NOMO-1 (cell line): ENCODE results near the gene SLC35C1.

Experiments
- DNase-seq, 2 experiments: peaks; one replicate each; lab custom pipeline; 2025; ENCODE audit not compliant: unreplicated experiment in 2 of 2; lab: John Stamatoyannopoulos, UW

Gene SLC35C1

DNA sequence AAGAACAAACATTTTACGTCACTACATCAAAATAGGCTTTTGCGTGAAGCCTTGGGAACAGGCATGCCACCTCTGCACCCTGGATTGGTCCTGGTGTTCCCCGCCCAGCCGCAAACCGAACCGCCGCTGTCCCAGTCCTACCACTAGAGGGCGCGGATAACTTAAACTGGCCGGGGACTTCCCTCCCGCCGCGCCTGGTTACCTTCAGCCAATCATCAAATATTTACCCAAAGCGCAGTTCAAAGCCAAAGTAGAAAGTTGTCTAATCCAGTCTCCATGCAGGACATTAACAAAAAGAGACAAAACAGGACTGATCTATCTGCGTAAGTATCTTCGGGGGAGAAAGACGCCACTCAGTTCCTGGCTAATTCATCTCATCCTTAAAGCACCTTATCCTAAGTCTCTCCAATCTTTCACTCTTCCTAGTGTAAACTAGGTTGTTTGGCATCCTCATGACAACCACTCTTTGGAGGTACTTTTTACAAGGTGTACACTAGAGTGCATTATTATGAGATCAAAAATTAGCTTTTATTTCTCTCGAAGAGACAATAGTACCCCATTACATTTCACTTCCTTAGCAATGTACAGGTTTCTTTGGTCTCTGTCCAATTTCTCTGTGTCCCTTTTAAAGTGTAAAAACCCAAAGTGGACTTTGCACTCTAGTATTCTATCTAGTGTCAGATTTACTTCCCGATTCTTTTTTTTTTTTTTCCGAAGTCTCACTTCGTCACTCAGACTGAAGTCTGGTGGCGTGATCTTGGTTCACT, 38.4 kb downstream of the SLC35C1 start:
- DNase-seq, result peak; percentile 80 to 86

- DNase-seq, result peak in 1 of 2 experiments; percentile 12
Measured at GRCh38 chr11:45844822-45845578, 40.1 kb downstream of the SLC35C1 start.

GRCh38 chr11:45846174-45846675, 41.3 kb downstream of the SLC35C1 start:
- no peak for DNase-seq

DNA sequence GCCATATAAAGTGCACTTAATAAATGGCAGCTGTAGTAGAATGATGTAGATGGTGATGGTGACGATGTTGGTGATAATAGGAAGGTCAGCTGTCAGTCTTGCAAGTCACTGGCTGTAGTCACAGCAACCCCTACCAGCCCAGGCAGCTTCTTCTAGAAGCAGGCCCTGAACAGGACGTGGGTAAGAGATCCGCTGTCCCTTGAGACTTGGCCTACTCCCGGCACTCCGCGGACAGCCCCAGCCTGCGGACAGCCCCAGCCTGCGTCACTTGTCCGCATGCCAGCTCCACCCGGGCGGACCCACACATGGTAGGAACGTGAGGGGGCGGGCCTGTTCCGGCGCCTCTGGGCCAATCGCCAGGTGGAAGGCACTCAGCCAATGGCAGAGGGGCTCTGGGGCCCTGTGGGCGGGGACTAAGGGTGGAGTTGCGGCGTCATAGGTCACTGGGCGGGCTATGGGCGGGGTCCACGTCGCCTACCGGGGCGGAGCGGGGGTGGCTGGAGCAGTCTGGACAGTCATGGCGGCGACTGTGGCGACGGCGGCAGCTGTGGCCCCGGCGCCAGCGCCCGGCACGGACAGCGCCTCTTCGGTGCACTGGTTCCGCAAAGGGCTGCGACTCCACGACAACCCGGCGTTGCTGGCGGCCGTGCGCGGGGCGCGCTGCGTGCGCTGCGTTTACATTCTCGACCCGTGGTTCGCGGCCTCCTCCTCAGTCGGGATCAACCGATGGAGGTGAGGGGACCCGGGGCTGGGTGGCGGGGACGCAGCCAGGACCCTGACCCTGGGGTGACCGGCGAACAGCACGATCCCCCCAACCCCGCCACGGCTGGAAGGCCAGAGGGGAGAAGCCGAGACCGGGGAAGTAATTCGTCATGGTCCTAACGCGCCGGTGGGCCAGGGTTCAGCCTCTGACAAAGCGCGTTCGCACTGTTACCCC, 42.3 kb downstream of the SLC35C1 start, which contains the start of gene CRY2:
CRY2 (plus strand) TSS at position 502 of the 937 bp plus-strand sequence; CDS start at position 518, 16 bp downstream.
- DNase-seq, result peak; percentile 93 to 97

GRCh38 chr11:45847911-45848316, 43.0 kb downstream of the SLC35C1 start:
- peak in 1 of 2 experiments; percentile 34 for DNase-seq

- DNase-seq, result no peak
Measured at GRCh38 chr11:45848654-45849081, 43.7 kb downstream of the SLC35C1 start.

DNA sequence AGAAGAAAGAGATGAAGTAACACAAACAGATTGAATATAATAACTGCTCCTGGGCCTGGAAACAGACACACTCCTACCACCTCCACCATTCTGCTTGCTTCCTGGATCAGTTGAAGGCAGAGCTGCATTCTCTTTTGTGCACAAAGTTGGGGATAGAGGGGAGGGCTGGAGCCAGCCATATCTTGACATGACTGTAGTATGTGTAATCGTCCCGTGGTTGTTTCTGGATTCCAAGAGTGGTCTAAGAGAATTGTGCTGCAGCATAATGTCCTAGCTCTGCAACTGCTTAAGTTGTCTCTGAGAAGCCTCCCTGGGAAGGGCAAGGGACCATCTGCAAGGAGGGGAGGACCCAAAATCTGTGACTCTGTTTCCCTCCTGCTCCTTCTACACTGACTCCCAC, 45.5 kb downstream of the SLC35C1 start:
- DNase-seq, result no peak

DNA sequence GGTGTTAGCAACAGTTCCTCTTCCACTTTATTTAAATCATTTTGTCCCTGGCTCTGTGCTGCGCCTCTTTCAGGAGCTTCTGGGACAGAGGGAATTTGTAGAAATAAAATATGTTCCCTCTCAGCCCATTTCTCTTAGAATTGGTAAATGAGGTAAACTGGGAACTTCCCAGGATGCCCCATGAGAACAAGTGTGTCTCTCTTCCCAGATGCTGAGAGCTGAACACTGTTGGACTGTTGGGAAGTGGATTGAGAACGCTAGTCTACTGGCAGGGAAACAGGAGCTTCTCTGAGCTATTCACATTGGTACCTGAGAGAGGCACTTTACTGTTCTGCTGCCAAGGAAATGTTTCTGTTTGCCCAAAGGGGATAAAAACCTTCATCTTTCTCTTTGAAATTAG, 46.3 kb downstream of the SLC35C1 start:
- no peak for DNase-seq

DNA sequence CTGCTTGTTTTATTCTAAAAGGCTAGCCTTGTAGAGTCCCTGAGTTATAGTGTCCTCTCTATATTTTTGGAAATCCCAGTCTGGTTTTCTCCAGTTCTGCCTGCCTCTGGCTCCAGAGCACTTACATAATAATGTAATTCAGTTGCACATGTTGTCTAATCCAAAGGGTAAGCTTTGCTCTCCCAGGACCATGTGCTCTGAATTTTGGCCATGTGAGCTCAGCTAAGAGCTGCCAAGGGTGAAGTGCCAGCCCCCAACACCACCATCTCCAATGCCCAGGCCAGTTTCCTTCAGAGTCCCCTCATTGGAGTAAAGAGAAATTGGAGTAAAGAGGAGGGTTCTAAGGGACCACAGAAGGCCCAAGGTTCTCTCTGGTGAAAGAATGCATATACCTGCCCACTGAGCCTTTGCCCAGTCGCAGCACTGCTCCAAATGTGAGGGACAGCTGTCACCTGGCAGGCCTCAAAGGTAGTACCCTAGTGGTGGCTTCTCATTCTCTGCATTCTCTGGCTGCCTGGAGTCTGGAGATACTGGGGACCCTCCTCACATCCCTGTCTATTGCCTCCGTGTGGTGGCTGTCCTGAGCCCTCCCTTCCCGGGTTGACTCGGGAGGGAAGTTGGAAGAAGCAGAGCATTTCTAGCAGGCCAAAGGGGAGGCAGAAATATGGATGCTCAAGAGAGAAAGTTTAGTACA, 47.2 kb downstream of the SLC35C1 start:
- no peak for DNase-seq

DNA sequence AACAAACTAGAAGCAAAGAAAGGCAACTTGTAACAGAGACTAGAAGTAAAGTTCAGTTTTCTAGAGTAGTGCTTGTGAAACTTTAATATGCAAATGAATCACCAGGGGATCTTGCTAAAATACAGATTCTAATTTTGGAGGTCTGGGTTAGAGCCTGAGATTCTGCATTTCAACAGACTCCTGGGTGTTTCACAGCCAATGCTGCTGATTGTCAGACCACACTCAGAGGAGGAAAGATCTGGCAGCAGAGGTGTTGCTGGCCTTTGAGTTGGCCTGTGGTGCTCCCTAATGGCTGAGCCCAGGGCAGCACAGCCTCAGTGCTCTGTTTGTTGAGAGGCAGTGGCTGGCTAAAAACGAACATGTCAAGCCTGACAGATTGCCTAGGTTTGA, 47.8 kb downstream of the SLC35C1 start:
- peak in 1 of 2 experiments; percentile 6 for DNase-seq

DNA sequence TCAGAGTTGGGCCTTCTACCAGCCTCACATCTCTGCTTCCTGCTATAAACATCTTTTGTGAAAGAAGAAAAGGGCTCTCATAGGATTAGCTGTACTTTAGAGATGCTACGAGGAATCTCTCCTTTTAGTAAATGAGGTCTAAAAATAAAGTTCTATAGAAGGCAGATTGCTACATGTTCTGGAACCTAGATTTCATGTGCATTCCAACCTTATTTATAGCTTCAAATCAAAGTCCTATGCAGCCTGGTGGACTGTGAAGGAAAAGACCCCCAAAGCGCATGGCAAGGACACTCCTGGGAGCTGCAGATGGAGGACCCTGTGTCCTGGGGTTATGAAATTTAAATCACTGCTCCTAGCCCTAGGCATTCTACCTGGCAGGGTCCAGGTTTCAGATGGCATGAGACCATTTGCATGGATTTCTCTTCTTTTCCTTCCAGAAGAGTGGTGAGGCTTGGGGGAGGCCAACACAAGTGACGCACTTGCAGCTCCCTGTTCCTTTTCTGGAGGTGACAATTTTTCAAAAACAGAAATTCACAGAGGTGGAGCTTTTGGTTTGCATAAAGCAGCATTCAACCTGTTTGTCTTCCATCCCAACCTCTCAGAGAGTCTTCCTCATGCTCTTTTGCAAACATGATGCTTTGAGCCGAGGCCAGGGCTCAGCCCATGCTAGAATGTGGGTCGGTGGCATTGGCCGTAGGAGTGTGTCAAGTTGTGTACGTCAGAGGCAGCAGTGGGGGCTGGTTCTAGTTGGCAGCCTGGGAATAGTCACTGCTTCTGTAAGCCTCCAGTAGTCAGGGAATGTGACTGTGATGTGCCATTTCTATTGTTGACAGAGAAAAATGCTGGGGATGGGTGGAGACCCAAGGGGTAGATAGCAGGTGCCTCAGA, 48.6 kb downstream of the SLC35C1 start:
- DNase-seq, result no peak

DNA sequence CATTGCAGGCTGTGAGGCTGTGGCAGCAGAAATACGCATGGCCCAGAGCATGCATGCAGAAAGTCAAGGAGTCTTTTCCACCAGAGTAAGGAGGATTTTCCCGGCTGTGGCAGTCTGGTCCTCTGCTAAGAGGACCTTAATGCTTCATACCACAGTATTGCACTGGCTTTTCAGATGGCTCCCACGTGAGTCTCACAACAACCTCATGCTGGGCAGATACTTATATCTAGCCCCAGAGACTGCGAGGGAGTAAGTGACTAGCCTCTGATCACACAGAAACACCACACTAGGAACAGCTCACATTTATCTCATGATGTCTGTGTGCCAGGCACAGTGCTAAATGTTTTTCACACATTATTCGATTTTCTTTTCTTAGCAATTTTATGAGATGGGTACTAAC, 50.4 kb downstream of the SLC35C1 start:
- DNase-seq, result no peak

- no peak for DNase-seq
Measured at GRCh38 chr11:45856044-45856468, 51.1 kb downstream of the SLC35C1 start.

DNA sequence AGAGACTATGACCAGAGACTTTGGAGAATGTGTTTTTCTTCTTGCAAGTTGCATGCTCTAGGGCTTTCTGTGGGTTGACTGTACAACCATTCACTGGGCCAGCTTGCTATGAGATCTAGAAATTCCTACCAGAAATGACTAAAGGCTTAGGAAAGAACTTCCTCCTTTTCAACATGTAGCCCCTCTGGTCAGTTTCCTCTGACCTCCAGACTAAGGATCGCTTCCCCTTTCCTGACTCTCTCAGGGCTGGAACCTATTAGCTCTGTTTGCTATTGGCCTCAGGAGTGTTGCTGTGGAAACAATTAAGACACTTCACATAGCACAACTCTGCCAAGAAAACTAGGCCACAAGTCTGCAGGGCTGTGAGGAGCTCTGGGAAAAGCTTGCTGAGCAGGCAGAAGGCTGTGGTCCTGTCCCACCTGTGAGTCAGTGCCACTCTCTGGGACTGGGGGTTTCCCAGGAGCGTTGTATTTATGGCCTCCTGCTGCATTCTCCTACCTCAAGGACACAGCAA, 53.1 kb downstream of the SLC35C1 start:
- DNase-seq, result peak; percentile 74 to 95

- DNase-seq, result no peak
Measured at GRCh38 chr11:45858751-45859398, 53.9 kb downstream of the SLC35C1 start.

DNA sequence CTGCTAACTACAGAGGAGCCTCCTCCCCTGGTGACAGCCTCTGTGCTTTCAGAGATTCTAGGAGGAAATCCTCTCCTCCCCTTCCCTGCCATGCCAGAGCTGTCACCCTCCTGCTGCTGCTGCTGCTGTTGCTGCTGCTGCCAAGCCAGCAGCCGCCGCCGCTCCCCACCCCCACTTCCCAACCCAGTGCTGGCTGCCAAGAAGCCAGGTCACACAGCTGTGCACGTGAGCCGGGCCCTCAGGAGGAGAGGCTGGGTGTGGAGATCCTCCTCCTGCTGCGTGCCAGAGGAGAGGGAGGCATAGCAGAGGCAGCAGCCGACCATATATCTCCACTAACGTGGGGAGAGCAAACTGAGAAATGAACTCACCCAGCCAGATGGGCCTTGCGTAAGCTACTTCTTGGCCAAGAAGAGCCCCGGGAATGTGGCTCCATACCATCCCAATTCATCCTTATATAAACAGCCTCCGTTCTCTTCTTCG, 54.8 kb downstream of the SLC35C1 start:
- DNase-seq, result no peak

- no peak for DNase-seq
Measured at GRCh38 chr11:45860348-45860747, 55.4 kb downstream of the SLC35C1 start.
